Sigmoid colon (tissue), 4 donors: ENCODE results near the gene AP3M1.

ENCODE experiments used
- EP300 ChIP-seq, 4 donors: sonication (generic); formaldehyde crosslinking; IDR thresholded peaks; one replicate each; pipeline ENCODE4 v1.6.1; 2017; ENCODE audit warnings: antibody characterized with exemption in 4 of 4
- POLR2A ChIP-seq, 2 donors: fragments of 450-650 bp; IDR thresholded peaks; one replicate each; pipeline ENCODE4 v1.6.1; 2016; ENCODE audit warnings: antibody characterized with exemption in 2 of 2, mild to moderate bottlenecking in 2 of 2, moderate library complexity in 2 of 2
- POLR2AphosphoS5 ChIP-seq, 4 donors: sonication (generic); formaldehyde crosslinking; IDR thresholded peaks; one replicate each; pipeline ENCODE4 v1.6.1; 2017; ENCODE audit warnings: antibody characterized with exemption in 4 of 4
- TF ChIP-seq, protein P1 (sequence below), 4 experiments: fragments of 450-650 bp in 3 of 4; fragments of 200-600 bp in 1 of 4; IDR thresholded peaks; one replicate each; pipeline ENCODE4 v1.5.1; 2016 to 2019; ENCODE audit warnings: antibody characterized with exemption in 4 of 4, mild to moderate bottlenecking in 3 of 4, moderate library complexity in 2 of 4

DNA sequence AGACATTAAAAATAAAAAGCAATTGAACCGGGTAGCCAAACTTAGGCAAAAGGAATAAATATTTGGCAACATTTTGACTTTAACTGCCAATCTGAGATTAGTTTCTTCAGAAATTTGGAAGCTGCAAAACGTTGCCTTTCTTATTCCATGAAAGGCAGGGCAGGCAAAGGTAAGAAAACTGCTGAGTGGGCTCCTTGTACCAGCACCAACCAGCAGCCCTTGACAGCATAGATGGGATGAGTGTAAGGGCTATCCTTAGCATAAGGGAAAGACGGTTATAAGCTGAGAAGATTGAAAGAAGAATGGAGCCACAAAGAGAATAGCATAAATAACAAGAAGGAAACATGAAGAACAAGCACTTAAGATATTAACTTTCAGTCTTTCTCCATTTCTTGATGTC lies 28.6 kb downstream of the AP3M1 start:
- TF ChIP-seq, protein P1, sequence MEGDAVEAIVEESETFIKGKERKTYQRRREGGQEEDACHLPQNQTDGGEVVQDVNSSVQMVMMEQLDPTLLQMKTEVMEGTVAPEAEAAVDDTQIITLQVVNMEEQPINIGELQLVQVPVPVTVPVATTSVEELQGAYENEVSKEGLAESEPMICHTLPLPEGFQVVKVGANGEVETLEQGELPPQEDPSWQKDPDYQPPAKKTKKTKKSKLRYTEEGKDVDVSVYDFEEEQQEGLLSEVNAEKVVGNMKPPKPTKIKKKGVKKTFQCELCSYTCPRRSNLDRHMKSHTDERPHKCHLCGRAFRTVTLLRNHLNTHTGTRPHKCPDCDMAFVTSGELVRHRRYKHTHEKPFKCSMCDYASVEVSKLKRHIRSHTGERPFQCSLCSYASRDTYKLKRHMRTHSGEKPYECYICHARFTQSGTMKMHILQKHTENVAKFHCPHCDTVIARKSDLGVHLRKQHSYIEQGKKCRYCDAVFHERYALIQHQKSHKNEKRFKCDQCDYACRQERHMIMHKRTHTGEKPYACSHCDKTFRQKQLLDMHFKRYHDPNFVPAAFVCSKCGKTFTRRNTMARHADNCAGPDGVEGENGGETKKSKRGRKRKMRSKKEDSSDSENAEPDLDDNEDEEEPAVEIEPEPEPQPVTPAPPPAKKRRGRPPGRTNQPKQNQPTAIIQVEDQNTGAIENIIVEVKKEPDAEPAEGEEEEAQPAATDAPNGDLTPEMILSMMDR (IDR thresholded peaks at IDR 0.05), result no peak
- TF ChIP-seq POLR2A (IDR thresholded peaks at IDR 0.05) (no peak), EP300 (IDR thresholded peaks at IDR 0.05) (no peak), POLR2AphosphoS5 (IDR thresholded peaks at IDR 0.05) (no peak)
